Testis (tissue), 2 donors: Measurements from ENCODE around the gene CD63.

Source experiments
- CTCF ChIP-seq, 3 experiments: fragments of 450-650 bp in 2 of 3; fragments of 200-600 bp in 1 of 3; sonication (generic) in 1 of 3; IDR thresholded peaks; one replicate each; pipeline ENCODE4 v1.5.1; 2016 to 2019; ENCODE audit warnings: antibody characterized with exemption in 3 of 3, mild to moderate bottlenecking in 2 of 3, moderate library complexity in 1 of 3
- POLR2A ChIP-seq: fragments of 450-650 bp; IDR thresholded peaks from one replicate; pipeline ENCODE4 v1.6.1; 2017; ENCODE audit warnings: antibody characterized with exemption, mild to moderate bottlenecking, moderate library complexity

GRCh38 chr12:55705782-55706402 lies 22.9 kb downstream of the CD63 start:
- TF ChIP-seq CTCF (IDR thresholded peaks at IDR 0.05) (peak in 1 of 3 experiments; percentile 16), POLR2A (no peak)
